Nephron progenitor cell (in vitro differentiated cells): Measurements from ENCODE around the gene ZNF628.

Source experiments
- DNase-seq: peaks from one replicate; pipeline ENCODE4 v3.0.0; 2021
- H3K27ac Mint-ChIP-seq: 2 replicates; pipeline ENCODE4 v1.8.0; 2021; ENCODE audit warnings: mild to moderate bottlenecking, moderate library complexity, mixed read lengths
- H3K27me3 Mint-ChIP-seq: 2 replicates; pipeline ENCODE4 v1.8.0; 2021; ENCODE audit warnings: mild to moderate bottlenecking, low read depth, mixed read lengths; ENCODE audit not compliant: poor library complexity
- H3K36me3 Mint-ChIP-seq: 2 replicates; pipeline ENCODE4 v1.8.0; 2021; ENCODE audit warnings: low read depth, mixed read lengths
- H3K4me1 Mint-ChIP-seq: 2 replicates; pipeline ENCODE4 v1.8.0; 2021; ENCODE audit warnings: mixed read lengths
- H3K4me3 Mint-ChIP-seq: 2 replicates; pipeline ENCODE4 v1.8.0; 2021; ENCODE audit warnings: mild to moderate bottlenecking, moderate library complexity, mixed read lengths
- H3K9me3 Mint-ChIP-seq: 2 replicates; pipeline ENCODE4 v1.8.0; 2021; ENCODE audit warnings: mild to moderate bottlenecking, moderate library complexity, mixed read lengths
- TF ChIP-seq, protein P1 (sequence below): fragments of 200-600 bp; sonication (generic); IDR thresholded peaks from 2 replicates; pipeline ENCODE4 v1.5.0; 2021; ENCODE audit warnings: antibody characterized with exemption

ZNF628 gene

DNA sequence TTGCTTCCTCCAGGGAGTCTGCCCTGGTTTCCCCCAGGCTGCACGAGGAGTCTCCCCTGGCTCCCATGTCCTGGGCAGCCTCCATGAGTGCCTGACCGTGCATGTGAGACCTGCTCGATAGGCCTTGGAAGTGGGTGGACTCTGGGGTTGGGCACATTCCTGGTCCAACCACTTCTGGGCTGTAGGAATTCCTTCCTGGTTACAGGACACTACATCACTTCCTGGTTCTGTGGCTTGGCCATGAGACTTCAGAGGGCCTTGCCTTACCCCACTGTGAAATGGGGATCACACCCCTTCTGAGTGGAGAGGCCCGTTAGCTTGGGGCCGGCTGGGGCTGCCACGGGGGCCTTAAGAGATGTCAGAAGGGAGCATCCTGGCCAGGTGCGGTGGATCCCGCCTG, 4.0 kb upstream of the ZNF628 start:
- TF ChIP-seq, protein P1, sequence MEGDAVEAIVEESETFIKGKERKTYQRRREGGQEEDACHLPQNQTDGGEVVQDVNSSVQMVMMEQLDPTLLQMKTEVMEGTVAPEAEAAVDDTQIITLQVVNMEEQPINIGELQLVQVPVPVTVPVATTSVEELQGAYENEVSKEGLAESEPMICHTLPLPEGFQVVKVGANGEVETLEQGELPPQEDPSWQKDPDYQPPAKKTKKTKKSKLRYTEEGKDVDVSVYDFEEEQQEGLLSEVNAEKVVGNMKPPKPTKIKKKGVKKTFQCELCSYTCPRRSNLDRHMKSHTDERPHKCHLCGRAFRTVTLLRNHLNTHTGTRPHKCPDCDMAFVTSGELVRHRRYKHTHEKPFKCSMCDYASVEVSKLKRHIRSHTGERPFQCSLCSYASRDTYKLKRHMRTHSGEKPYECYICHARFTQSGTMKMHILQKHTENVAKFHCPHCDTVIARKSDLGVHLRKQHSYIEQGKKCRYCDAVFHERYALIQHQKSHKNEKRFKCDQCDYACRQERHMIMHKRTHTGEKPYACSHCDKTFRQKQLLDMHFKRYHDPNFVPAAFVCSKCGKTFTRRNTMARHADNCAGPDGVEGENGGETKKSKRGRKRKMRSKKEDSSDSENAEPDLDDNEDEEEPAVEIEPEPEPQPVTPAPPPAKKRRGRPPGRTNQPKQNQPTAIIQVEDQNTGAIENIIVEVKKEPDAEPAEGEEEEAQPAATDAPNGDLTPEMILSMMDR = no peak
- Mint-ChIP-seq H3K4me1 (peaks cover 49% of the 10 kb centered on the region), H3K4me3 (no peak overlapping the region), H3K9me3 (no peaks in the 10 kb centered on the region), H3K36me3 (no peaks in the 10 kb centered on the region), H3K27me3 (peaks cover 10% of the 10 kb centered on the region), H3K27ac (no peak overlapping the region)
- DNase-seq = no peak

DNA sequence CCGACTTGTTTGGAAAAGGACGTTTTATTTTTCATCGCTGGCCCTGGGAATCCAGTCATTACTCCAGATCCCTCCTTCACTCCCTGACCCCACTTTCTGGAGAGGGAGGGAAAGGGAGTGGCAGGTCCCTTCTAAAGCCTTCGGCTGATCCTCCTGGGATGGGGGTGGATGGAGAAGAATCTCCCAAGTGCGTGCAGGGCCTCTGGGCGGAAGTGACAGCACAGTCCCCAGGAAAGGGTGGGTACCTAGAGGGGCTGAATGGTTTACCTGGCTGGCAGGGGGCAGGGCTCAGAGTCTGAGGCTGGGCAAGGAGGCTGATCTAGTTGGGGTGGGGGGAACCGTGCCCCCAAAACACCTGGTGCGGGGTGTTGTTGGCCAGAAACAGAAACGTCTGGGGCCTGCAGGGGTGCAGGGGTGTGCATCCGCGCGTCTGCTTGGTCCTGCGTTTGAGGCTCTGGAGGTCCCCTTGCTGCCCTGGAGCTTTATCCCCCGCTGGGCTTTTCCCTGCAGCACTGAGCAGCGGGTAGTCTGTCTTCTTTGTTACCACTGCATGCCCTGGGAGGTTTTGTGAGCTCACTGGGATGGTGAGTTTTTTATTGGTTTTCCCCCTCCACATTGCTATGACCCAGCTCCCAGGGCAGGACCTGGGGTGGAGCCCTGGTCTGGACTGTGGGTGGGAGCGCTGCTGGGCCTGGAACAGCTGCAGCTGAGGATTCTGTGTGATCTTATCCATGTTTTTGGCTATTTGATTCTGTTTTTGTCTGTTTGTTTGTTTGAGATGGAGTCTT, 3.0 kb upstream of the ZNF628 start:
- peak overlapping the region; percentile 52 for H3K4me3 Mint-ChIP-seq
- TF ChIP-seq, protein P1 = no peak

DNA sequence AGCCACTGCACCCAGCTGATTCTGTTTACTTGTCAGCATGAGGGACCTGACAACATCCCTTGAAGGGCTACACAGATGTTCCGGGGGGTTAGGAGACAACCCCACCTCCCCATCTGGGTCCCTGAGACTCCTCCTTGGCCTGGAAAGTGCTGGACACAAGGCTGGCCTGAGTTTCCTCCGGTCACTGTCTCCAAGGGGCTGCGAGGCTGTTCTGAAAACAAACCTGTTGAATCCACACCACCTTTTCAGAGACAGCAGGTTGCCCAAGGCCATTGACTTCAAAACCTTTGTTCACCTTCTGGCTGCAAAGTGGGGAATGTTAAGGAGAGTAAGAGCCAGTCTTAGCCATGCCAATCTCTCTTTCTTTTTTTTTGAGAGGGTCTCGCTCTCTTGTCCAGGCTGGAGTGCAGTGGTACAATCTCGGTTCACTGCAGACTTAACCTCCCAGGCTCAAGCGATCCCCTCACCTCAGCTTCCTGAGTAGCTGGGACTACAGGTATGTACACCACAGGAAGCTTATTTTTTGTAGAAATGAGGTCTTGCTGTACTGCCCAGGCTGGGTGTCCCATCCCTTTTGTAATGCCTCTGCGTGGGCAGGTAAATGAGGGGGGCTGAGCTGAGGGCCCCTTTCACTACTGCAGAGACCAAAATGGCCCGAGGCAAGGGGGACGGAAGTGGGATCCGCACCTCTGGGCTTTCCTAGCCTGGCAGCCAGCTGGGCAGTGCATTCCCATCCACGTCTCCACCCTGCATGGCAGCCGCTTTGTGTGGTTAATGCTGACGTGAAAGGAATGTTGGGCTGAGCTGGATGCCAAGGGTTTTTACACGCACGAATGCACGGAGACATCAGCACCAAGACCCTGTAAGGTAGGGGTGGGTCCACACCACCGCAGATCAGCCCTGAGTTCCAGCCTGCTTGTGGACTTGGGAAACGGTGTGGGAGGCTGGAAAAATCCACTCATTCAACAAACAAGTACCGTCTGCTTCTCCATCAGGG, 1.9 kb upstream of the ZNF628 start:
- DNase-seq = no peak
- H3K9me3 Mint-ChIP-seq = no peaks in the 10 kb centered on the region
- no peak overlapping the region for H3K27ac Mint-ChIP-seq
- no peaks in the 10 kb centered on the region for H3K27me3 Mint-ChIP-seq
- peaks cover 2% of the 10 kb centered on the region for H3K36me3 Mint-ChIP-seq
- H3K4me1 Mint-ChIP-seq = peaks cover 65% of the 10 kb centered on the region
- TF ChIP-seq, protein P1 = no peak
- peak overlapping the region; percentile 80 for H3K4me3 Mint-ChIP-seq

More for the DNA sequence above, 3.0 kb upstream of the ZNF628 start:
- Mint-ChIP-seq H3K36me3 (no peaks in the 10 kb centered on the region), H3K27ac (peak overlapping the region; percentile 92), H3K4me1 (peaks cover 54% of the 10 kb centered on the region), H3K9me3 (no peaks in the 10 kb centered on the region), H3K27me3 (peaks cover 4% of the 10 kb centered on the region)
- DNase-seq = no peak

DNA sequence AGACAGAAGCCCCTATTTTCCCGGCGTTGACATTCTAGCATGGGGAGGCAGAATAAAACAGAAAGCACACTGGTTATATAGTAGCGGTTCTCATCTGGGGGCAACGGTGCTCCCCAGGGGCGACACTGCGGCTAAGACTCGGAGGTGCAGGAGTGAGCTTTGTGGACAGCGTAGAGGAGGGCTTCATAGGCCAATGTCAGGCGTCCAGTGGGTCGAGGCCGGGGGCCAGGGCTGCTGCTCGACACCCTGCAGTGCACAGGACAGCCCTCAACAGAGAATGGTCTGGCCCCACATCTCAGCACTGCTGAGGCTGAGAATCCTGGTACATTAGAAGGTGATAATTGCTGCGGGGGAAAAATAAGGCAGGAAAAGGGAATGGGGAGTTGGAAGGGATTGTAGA, 1.5 kb downstream of the ZNF628 start:
- H3K4me1 Mint-ChIP-seq = peaks cover 66% of the 10 kb centered on the region
- peaks cover 7% of the 10 kb centered on the region for H3K36me3 Mint-ChIP-seq
- no peak for DNase-seq
- TF ChIP-seq, protein P1 = no peak
- H3K27me3 Mint-ChIP-seq = no peaks in the 10 kb centered on the region
- peak overlapping the region; percentile 45 for H3K27ac Mint-ChIP-seq
- H3K9me3 Mint-ChIP-seq = no peaks in the 10 kb centered on the region
- peak overlapping the region; percentile 90 for H3K4me3 Mint-ChIP-seq

DNA sequence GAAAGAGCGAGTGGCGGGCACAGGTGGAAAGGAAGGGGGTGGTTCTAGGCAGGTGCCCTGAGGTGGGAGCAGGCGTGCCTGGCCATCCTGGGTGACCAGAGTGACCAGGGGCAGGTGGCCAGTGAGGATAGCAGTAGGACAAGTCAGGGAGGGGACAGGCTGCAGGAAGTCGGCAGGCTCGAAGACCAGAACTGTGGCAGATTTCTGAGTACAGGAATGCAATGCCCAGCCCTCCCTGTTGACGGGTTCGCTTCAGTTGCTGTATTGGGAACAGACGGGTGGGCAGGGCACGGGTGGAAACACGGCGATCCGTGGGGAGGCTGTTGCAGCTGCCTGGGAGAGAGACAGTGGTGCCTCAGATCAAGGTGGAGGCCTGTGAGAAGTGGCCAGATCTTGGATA, 1.9 kb downstream of the ZNF628 start:
- no peaks in the 10 kb centered on the region for H3K27me3 Mint-ChIP-seq
- peaks cover 7% of the 10 kb centered on the region for H3K36me3 Mint-ChIP-seq
- peaks cover 62% of the 10 kb centered on the region for H3K4me1 Mint-ChIP-seq
- H3K4me3 Mint-ChIP-seq = peak overlapping the region; percentile 90
- no peaks in the 10 kb centered on the region for H3K9me3 Mint-ChIP-seq
- TF ChIP-seq, protein P1 = no peak
- H3K27ac Mint-ChIP-seq = peak overlapping the region; percentile 40
- no peak for DNase-seq
